Transverse colon (tissue), 4 donors: ENCODE data around the gene TXN. TPM values are rescaled to one million over a fixed set of nuclear protein-coding genes. Genes with fewer than 3 reads are reported as not detected.

ENCODE experiments used
- DNase-seq: peaks from one replicate; pipeline ENCODE4 v3.0.0-alpha.2; 2019
- H3K27ac ChIP-seq, 4 donors: fragments of 200-600 bp; sonication (generic); 2 replicates each; pipeline ENCODE4 v1.5.1; 2016 to 2018; ENCODE audit warnings: inconsistent platforms in 4 of 4
- H3K27me3 ChIP-seq: fragments of 200-600 bp; sonication (generic); 2 replicates; pipeline ENCODE4 v1.5.1; 2017; ENCODE audit warnings: inconsistent platforms
- H3K36me3 ChIP-seq, 4 donors: fragments of 200-600 bp; sonication (generic); 2 replicates each; pipeline ENCODE4 v1.5.1; 2017 to 2019; ENCODE audit warnings: inconsistent platforms in 4 of 4
- H3K4me1 ChIP-seq, 4 donors: fragments of 200-600 bp; sonication (generic); 2 replicates each; pipeline ENCODE4 v1.5.1; 2017 to 2020; ENCODE audit warnings: inconsistent platforms in 4 of 4
- H3K4me3 ChIP-seq, 4 donors: fragments of 200-600 bp; sonication (generic); 1 replicate in 1 of 4; 2 replicates in 3 of 4; pipeline versions ENCODE4 v1.5.1 to v1.6.1; 2017 to 2019; ENCODE audit warnings: inconsistent platforms in 4 of 4
- H3K9me3 ChIP-seq, 2 donors: fragments of 200-600 bp; sonication (generic); 2 replicates each; pipeline ENCODE4 v1.5.1; 2017 to 2019; ENCODE audit warnings: inconsistent platforms in 2 of 2
- CTCF ChIP-seq, 5 experiments: fragments of 200-600 bp in 3 of 5; fragments of 450-650 bp in 2 of 5; sonication (generic) in 3 of 5; IDR thresholded peaks; 1 replicate in 2 of 5; 2 replicates in 3 of 5; pipeline ENCODE4 v1.5.1; 2016 to 2017; ENCODE audit warnings: antibody characterized with exemption in 5 of 5, inconsistent platforms in 3 of 5, mild to moderate bottlenecking in 2 of 5, moderate library complexity in 1 of 5
- EP300 ChIP-seq: sonication (generic); formaldehyde crosslinking; IDR thresholded peaks from one replicate; pipeline ENCODE4 v1.6.1; 2017; ENCODE audit warnings: antibody characterized with exemption, low read depth
- POLR2A ChIP-seq: fragments of 450-650 bp; IDR thresholded peaks from one replicate; pipeline ENCODE4 v1.6.1; 2016; ENCODE audit warnings: antibody characterized with exemption, mild to moderate bottlenecking, moderate library complexity
- POLR2AphosphoS5 ChIP-seq, 3 donors: sonication (generic); formaldehyde crosslinking; IDR thresholded peaks; one replicate each; pipeline ENCODE4 v1.6.1; 2016; ENCODE audit warnings: antibody characterized with exemption in 3 of 3
- WGBS, 2 donors: methylation state at CpG; one replicate each; pipeline ENCODE4 v1.1.5; 2018; ENCODE audit warnings: low coverage in 1 of 2; 5-methylcytosine and 5-hydroxymethylcytosine counted together
- in situ Hi-C, 4 donors: fragments of 200-750 bp; cut with MboI; loops; one replicate each; pipeline versions ENCODE4 v1.15.0 to v1.15.1; 2017; ENCODE audit warnings: low sequenced_read_pairs in 3 of 4, low pct_ligation_motif_present in 1 of 4, low pct_unique_long_range_greater_than_20kb in 1 of 4
- intact Hi-C: fragments of 100-400 bp; cut with DNase I; formaldehyde crosslinking; loops from one replicate; pipeline ENCODE4 v1.15.1; 2023; ENCODE audit warnings: low total_unique reads
- total RNA-seq, 4 donors: library from RNA; depleted of rRNA; stranded (reverse); fragments of >200 nt; gene quantifications; one replicate each; pipeline ENCODE4 v1.1.0, GENCODE V29; 2016

The TXN gene
- total RNA-seq, 4 donors from 2014 or later: 52.4 to 275 (median 182) TPM

GRCh38 chr9:110276781-110277180, 20.5 kb upstream of the TXN start:
- intact Hi-C loops: no loop called here
- H3K9me3 ChIP-seq: no peaks in the 10 kb centered on the region
- H3K27me3 ChIP-seq: no peaks in the 10 kb centered on the region
- H3K36me3 ChIP-seq: no peaks in the 10 kb centered on the region
- H3K4me3 ChIP-seq: no peak overlapping the region
- 67 to 68% methylated on average over 1 to 3 of the region's 3 CpGs for WGBS, 2 donors
- no peak for TF ChIP-seq POLR2A
- no peak for TF ChIP-seq POLR2AphosphoS5 (IDR thresholded peaks at IDR 0.05)
- TF ChIP-seq EP300: no peak
- TF ChIP-seq CTCF (IDR thresholded peaks at IDR 0.05): no peak
- peaks cover 0 to 6% (median 3%) of the 10 kb centered on the region in 4 donors for H3K4me1 ChIP-seq
- no peak overlapping the region for H3K27ac ChIP-seq
- no peak for DNase-seq
- in situ Hi-C loops: no loop called here

- intact Hi-C loops: no loop called here
- H3K4me1 ChIP-seq: no peaks in the 10 kb centered on the region
These were observed 14.1 kb upstream of the TXN start for GRCh38 chr9:110270211-110270995.

GRCh38 chr9:110266795-110267194, 10.5 kb upstream of the TXN start:
- no peaks in the 10 kb centered on the region for H3K27me3 ChIP-seq
- H3K9me3 ChIP-seq: no peaks in the 10 kb centered on the region
- intact Hi-C loops (no loop called here), in situ Hi-C loops (no loop called here)
- H3K27ac ChIP-seq: no peak overlapping the region
- H3K4me3 ChIP-seq: no peak overlapping the region
- peaks cover 0 to 2% (median 0%) of the 10 kb centered on the region in 4 donors for H3K4me1 ChIP-seq
- no peaks in the 10 kb centered on the region for H3K36me3 ChIP-seq
- DNase-seq: no peak
- no peak for TF ChIP-seq POLR2AphosphoS5 (IDR thresholded peaks at IDR 0.05)
- no peak for TF ChIP-seq EP300
- TF ChIP-seq POLR2A: no peak
- TF ChIP-seq CTCF (IDR thresholded peaks at IDR 0.05): no peak
- WGBS, 2 donors: 40 to 42% methylated on average over 1 of the region's 1 CpG

More at GRCh38 chr9:110270211-110270995, 14.1 kb upstream of the TXN start:
- H3K27me3 ChIP-seq: no peaks in the 10 kb centered on the region
- no peak overlapping the region for H3K4me3 ChIP-seq
- no peaks in the 10 kb centered on the region for H3K9me3 ChIP-seq
- in situ Hi-C loops: no loop called here
- TF ChIP-seq CTCF (IDR thresholded peaks at IDR 0.05) (no peak), POLR2A (no peak), EP300 (no peak), POLR2AphosphoS5 (IDR thresholded peaks at IDR 0.05) (no peak)
- no peak for DNase-seq
- 77 to 79% methylated on average over 2 to 3 of the region's 3 CpGs for WGBS, 2 donors
- no peak overlapping the region for H3K27ac ChIP-seq
- no peaks in the 10 kb centered on the region for H3K36me3 ChIP-seq

- Histone ChIP-seq H3K4me1 (peaks cover 16 to 38% (median 22%) of the 10 kb centered on the region in 4 donors), H3K36me3 (no peaks in the 10 kb centered on the region), H3K9me3 (no peaks in the 10 kb centered on the region), H3K4me3 (no peak overlapping the region), H3K27me3 (no peaks in the 10 kb centered on the region), H3K27ac (no peak overlapping the region)
- no peak for TF ChIP-seq EP300
- TF ChIP-seq CTCF (IDR thresholded peaks at IDR 0.05): no peak
- TF ChIP-seq POLR2A: no peak
- TF ChIP-seq POLR2AphosphoS5 (IDR thresholded peaks at IDR 0.05): no peak
- WGBS, 2 donors: 54 to 59% methylated on average over 5 of the region's 5 CpGs
- in situ Hi-C loops: no loop called here
- intact Hi-C loops: no loop called here
- no peak for DNase-seq
These were observed 5.3 kb upstream of the TXN start for GRCh38 chr9:110261632-110262031.
